Adrenal gland (tissue), 5 donors: ENCODE measurements around the gene SEMA5A.

Experiments used
- CTCF ChIP-seq, 6 experiments: fragments of 450-650 bp in 4 of 6; fragments of 200-600 bp in 2 of 6; sonication (generic) in 1 of 6; IDR thresholded peaks; 1 replicate in 5 of 6; 2 replicates in 1 of 6; pipeline versions ENCODE4 v1.5.1 to v1.8.0; 2016 to 2021; ENCODE audit warnings: antibody characterized with exemption in 6 of 6, mild to moderate bottlenecking in 2 of 6, moderate library complexity in 1 of 6
- POLR2A ChIP-seq, 2 donors: fragments of 450-650 bp; IDR thresholded peaks; one replicate each; pipeline ENCODE4 v1.6.1; 2017; ENCODE audit warnings: antibody characterized with exemption in 2 of 2, mild to moderate bottlenecking in 2 of 2, moderate library complexity in 1 of 2
- donor health status: DM: no; HTN: no; CAD: no.

GRCh38 chr5:9249231-9249630 lies 296.6 kb downstream of the SEMA5A start:
- no peak for TF ChIP-seq CTCF (IDR thresholded peaks at IDR 0.05)
- no peak for TF ChIP-seq POLR2A (IDR thresholded peaks at IDR 0.05)
